K562 (cell line): ENCODE measurements around the gene SLAMF6. TPM values are rescaled to one million over a fixed set of nuclear protein-coding genes. Genes with fewer than 3 reads are reported as not detected.
A peak's percentile ranks its signal among the peaks of the same experiment; 100 is the strongest.

Experiments
- ATAC-seq: fragments of 200-7000 bp; cut with Tn5 transposase; 3 replicates; pipeline ENCODE4 v1.9.1; 2020; ENCODE audit warnings: moderate library complexity
- BruUV-seq: library from RNA; stranded (reverse); fragments of 400-500 nt; replicated peaks from 2 replicates; lab custom pipeline; 2021; lab: Mats Ljungman, UMichigan
- CTCF ChIA-PET: fragments of 300-600 bp; formaldehyde crosslinking; extraction: SDS; loops from one replicate; lab custom pipeline; 2021; ENCODE audit warnings: low intra/inter-chr PET ratio; lab: Yijun Ruan, JAX
- POLR2A ChIA-PET: fragments of 300-600, 350-650 bp; sonication (Branson Sonifier 250); formaldehyde crosslinking; extraction: SDS; loops from one replicate; lab custom pipeline; 2021; ENCODE audit warnings: antibody characterized with exemption, inconsistent platforms; lab: Yijun Ruan, JAX
- DNase-seq, 4 experiments: peaks; one replicate each; pipeline versions ENCODE4 v3.0.0 to v3.0.0-alpha.2; 2011 to 2018; ENCODE audit warnings: low spot score in 3 of 4, mixed read lengths in 3 of 4; ENCODE audit errors: extremely low read depth in 1 of 4
- FAIRE-seq: peaks from 2 replicates; lab custom pipeline; 2011; peaks lifted over from hg19 to GRCh38; lab: Jason Lieb, UNC
- H2AFZ ChIP-seq: 2 replicates; pipeline ENCODE4 v1.6.0; 2011; ENCODE audit warnings: low read depth, low read length, control low read depth, inconsistent platforms
- H3K27ac ChIP-seq: fragments of 200-600 bp; 3 replicates; pipeline ENCODE4 v1.8.0; 2011; ENCODE audit warnings: low read depth, mild to moderate bottlenecking, control low read depth, inconsistent platforms, low read length, moderate library complexity, mixed read lengths; ENCODE audit errors: extremely low read depth
- H3K27me3 ChIP-seq, 2 experiments: fragments of 300-600 bp in 1 of 2; 2 replicates in 1 of 2; 3 replicates in 1 of 2; pipeline versions ENCODE4 v1.6.0 to v1.8.0; 2011; ENCODE audit warnings: inconsistent platforms in 2 of 2, low read length in 2 of 2, mild to moderate bottlenecking in 1 of 2, mixed read lengths in 1 of 2, moderate library complexity in 1 of 2; ENCODE audit not compliant: control insufficient read depth in 2 of 2, insufficient read depth in 2 of 2
- H3K36me3 ChIP-seq: fragments of 300-600 bp; 3 replicates; pipeline ENCODE4 v1.8.0; 2011; ENCODE audit warnings: mild to moderate bottlenecking, low read length, inconsistent platforms; ENCODE audit not compliant: control insufficient read depth, insufficient read depth
- H3K4me1 ChIP-seq, 2 experiments: fragments of 200-600 bp in 1 of 2; replicated peaks in 1 of 2; 2 replicates in 1 of 2; 3 replicates in 1 of 2; pipeline versions ENCODE4 v1.5.1 to v1.8.0; 2011; ENCODE audit warnings: inconsistent platforms in 2 of 2, low read length in 2 of 2, mild to moderate bottlenecking in 1 of 2, mixed read lengths in 1 of 2, moderate library complexity in 1 of 2; ENCODE audit not compliant: control insufficient read depth in 2 of 2, insufficient read depth in 2 of 2
- H3K4me2 ChIP-seq: 2 replicates; pipeline ENCODE4 v1.6.1; 2011; ENCODE audit warnings: low read length, control low read depth, inconsistent platforms, mixed read lengths; ENCODE audit not compliant: insufficient read depth
- H3K4me3 ChIP-seq: fragments of 200-600 bp; sonication (generic), shearing (Covaris generic); 2 replicates; pipeline ENCODE4 v1.5.1; 2016; ENCODE audit warnings: control low read depth, inconsistent platforms
- H3K79me2 ChIP-seq: fragments of 200-600 bp; 3 replicates; pipeline ENCODE4 v1.8.0; 2011; ENCODE audit warnings: low read length, inconsistent platforms; ENCODE audit not compliant: control insufficient read depth, insufficient read depth
- H3K9ac ChIP-seq, 2 experiments: 2 replicates each; pipeline versions ENCODE4 v1.6.0 to v1.6.1; 2011; ENCODE audit warnings: low read depth in 2 of 2, low read length in 2 of 2, control low read depth in 1 of 2, inconsistent platforms in 1 of 2, mild to moderate bottlenecking in 1 of 2, mixed read lengths in 1 of 2; ENCODE audit not compliant: insufficient read depth in 1 of 2
- H3K9me1 ChIP-seq: one replicate; pipeline ENCODE4 v1.6.0; 2011; ENCODE audit warnings: inconsistent platforms, mild to moderate bottlenecking, low read length, moderate library complexity; ENCODE audit not compliant: control insufficient read depth, insufficient read depth
- H3K9me3 ChIP-seq: replicated peaks from 2 replicates; pipeline ENCODE4 v1.5.1; 2011; ENCODE audit warnings: low read depth, low read length, inconsistent platforms; ENCODE audit not compliant: control insufficient read depth, insufficient read depth
- H4K20me1 ChIP-seq: replicated peaks from 2 replicates; pipeline ENCODE4 v1.6.1; 2011; ENCODE audit warnings: low read length, inconsistent platforms, mixed read lengths; ENCODE audit not compliant: control insufficient read depth, insufficient read depth
- CHAMP1 ChIP-seq: fragments of 450-650 bp; IDR thresholded peaks from 2 replicates; pipeline ENCODE4 v1.6.1; 2016; ENCODE audit warnings: mild to moderate bottlenecking
- DNMT1 ChIP-seq: fragments of 450-650 bp; IDR thresholded peaks from 2 replicates; pipeline ENCODE4 v1.6.1; 2016; ENCODE audit warnings: antibody characterized with exemption, mild to moderate bottlenecking
- IFI16 ChIP-seq: fragments of 250-450 bp; sonication (Bioruptor Pico); IDR thresholded peaks from 2 replicates; pipeline ENCODE4 v2.1.2; 2022; ENCODE audit warnings: mild to moderate bottlenecking, inconsistent platforms
- NR3C1 ChIP-seq: sonication (generic); formaldehyde crosslinking; IDR thresholded peaks from 2 replicates; pipeline ENCODE4 v1.8.1; 2022; ENCODE audit warnings: missing genetic modification reagents
- RBM39 ChIP-seq: fragments of 200-400 bp; formaldehyde crosslinking; optimal IDR thresholded peaks from 2 replicates; pipeline ENCODE3; 2018; ENCODE audit warnings: low read depth, low read length
- SMAD1 ChIP-seq: fragments of 150-350 bp; IDR thresholded peaks from 2 replicates; pipeline ENCODE4 v1.6.1; 2014; ENCODE audit warnings: low read length, low read depth; ENCODE audit not compliant: partially characterized antibody
- TAL1 ChIP-seq: fragments of 450-650 bp; IDR thresholded peaks from 2 replicates; pipeline ENCODE4 v1.6.1; 2016; ENCODE audit warnings: mild to moderate bottlenecking
- ZNF224 ChIP-seq: sonication (generic); formaldehyde crosslinking; IDR thresholded peaks from 2 replicates; pipeline ENCODE4 v1.8.0; 2022; ENCODE audit warnings: mild to moderate bottlenecking, missing genetic modification reagents
- ZNF239 ChIP-seq: fragments of 250-450 bp; sonication (Bioruptor Pico); IDR thresholded peaks from 2 replicates; pipeline ENCODE4 v1.4.0; 2020; ENCODE audit warnings: mild to moderate bottlenecking
- WGBS: fragments of 100-300 bp; shearing (Covaris generic); methylation state at CpG from one replicate; pipeline ENCODE4 v1.1.6; 2016; ENCODE audit warnings: low coverage, mixed read lengths; ENCODE audit not compliant: insufficient coverage; ENCODE audit errors: missing lambda C conversion rate; 5-methylcytosine and 5-hydroxymethylcytosine counted together
- in situ Hi-C: fragments of 300-500 bp; cut with MboI; formaldehyde crosslinking; loops from 4 replicates; pipeline ENCODE4 v1.15.0; 2018; ENCODE audit warnings: inconsistent platforms, mixed read lengths
- intact Hi-C: fragments of 100-400 bp; cut with micrococcal nuclease; formaldehyde crosslinking; loops from 2 replicates; pipeline ENCODE4 v1.14.2; 2022
- polyA plus RNA-seq, 8 experiments: library from polyadenylated mRNA; depleted of rRNA in 4 of 8; stranded (reverse) in 5 of 8; unstranded in 3 of 8; fragments of >200 nt; fragmentation: Nextera tagmentation in 2 of 8; fragmentation: Illumina TruSeq in 1 of 8; extraction: Ambion mirVana in 2 of 8; extraction: Trizol in 1 of 8; gene quantifications; 2 replicates each; pipeline versions ENCODE4 v1.2.1 to v1.2.3, GENCODE V29; 2011 to 2014; ENCODE audit warnings: inconsistent platforms in 1 of 8, missing spikeins in 1 of 8
- total RNA-seq, 7 experiments: library from RNA; depleted of rRNA in 6 of 7; stranded (reverse); fragments of >200 nt in 6 of 7; fragmentation: Illumina TruSeq in 2 of 7; extraction: Trizol in 2 of 7; gene quantifications; 2 replicates each; pipeline versions ENCODE4 v1.2.1 to v1.2.3, GENCODE V29; 2011 to 2021; ENCODE audit warnings: low replicate concordance in 1 of 7
- TF ChIP-seq, protein P1 (sequence below): IDR thresholded peaks from 2 replicates; pipeline ENCODE4 v1.6.1; 2016; ENCODE audit warnings: missing genetic modification characterization, missing compliant biosample characterization

SLAMF6 gene
- total and polyA plus RNA-seq, 9 of the 15 experiments (the other 6 are each of a cell fraction or from before 2014, with no cell fraction given), result 0.56 to 4.8 (median 1.1) TPM

- Histone ChIP-seq H3K27me3 (no peaks in the 10 kb centered on the region), H2AFZ (peak overlapping the region; percentile 71), H3K9me3 (peaks cover 4% of the 10 kb centered on the region), H3K4me1 (0 out of 5 replicates have a peak, but pooled peaks cover 0 to 4% of the 10 kb centered on the region in 2 experiments), H3K4me2 (no peak overlapping the region), H3K27ac (no peak overlapping the region), H4K20me1 (no peaks in the 10 kb centered on the region), H3K9me1 (no peaks in the 10 kb centered on the region), H3K4me3 (no peak overlapping the region), H3K79me2 (no peaks in the 10 kb centered on the region), H3K36me3 (no peaks in the 10 kb centered on the region), H3K9ac (no peak overlapping the region)
- TF ChIP-seq, protein P1, sequence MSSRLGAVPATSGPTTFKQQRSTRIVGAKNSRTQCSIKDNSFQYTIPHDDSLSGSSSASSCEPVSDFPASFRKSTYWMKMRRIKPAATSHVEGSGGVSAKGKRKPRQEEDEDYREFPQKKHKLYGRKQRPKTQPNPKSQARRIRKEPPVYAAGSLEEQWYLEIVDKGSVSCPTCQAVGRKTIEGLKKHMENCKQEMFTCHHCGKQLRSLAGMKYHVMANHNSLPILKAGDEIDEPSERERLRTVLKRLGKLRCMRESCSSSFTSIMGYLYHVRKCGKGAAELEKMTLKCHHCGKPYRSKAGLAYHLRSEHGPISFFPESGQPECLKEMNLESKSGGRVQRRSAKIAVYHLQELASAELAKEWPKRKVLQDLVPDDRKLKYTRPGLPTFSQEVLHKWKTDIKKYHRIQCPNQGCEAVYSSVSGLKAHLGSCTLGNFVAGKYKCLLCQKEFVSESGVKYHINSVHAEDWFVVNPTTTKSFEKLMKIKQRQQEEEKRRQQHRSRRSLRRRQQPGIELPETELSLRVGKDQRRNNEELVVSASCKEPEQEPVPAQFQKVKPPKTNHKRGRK (tag), result no peak
- TF ChIP-seq ZNF224 (CRISPR knock-in tag), result no peak
- no peak for TF ChIP-seq ZNF239 (CRISPR knock-in tag)
- no peak for TF ChIP-seq DNMT1
- no peak for TF ChIP-seq TAL1
- TF ChIP-seq IFI16 (CRISPR knock-in tag), result no peak
- TF ChIP-seq CHAMP1, result no peak
- no peak for TF ChIP-seq NR3C1 (CRISPR knock-in tag)
- no peak for TF ChIP-seq RBM39
- TF ChIP-seq SMAD1, result no peak
- 37% methylated on average over 4 of the region's 4 CpGs for WGBS
- intact Hi-C loops, result loop anchor here (5.0 kb wide), 1 partner anchor 46 kb away; no protein-coding TSS in a partner anchor
- in situ Hi-C loops, result no loop called here
- ChIA-PET POLR2A (interaction anchor here (0.6 kb wide), 1 partner anchor 26 kb away, joined by 4 read pairs; no protein-coding TSS in a partner anchor), CTCF (no interaction called here)
- no peak for ATAC-seq
- no peak for DNase-seq
- no TSS peak for BruUV-seq
- no peak for FAIRE-seq
These were observed 26.7 kb downstream of the SLAMF6 start for GRCh38 chr1:160496334-160496733.
